ENCODE measurements around the gene IGF1R.

Gene IGF1R

DNA sequence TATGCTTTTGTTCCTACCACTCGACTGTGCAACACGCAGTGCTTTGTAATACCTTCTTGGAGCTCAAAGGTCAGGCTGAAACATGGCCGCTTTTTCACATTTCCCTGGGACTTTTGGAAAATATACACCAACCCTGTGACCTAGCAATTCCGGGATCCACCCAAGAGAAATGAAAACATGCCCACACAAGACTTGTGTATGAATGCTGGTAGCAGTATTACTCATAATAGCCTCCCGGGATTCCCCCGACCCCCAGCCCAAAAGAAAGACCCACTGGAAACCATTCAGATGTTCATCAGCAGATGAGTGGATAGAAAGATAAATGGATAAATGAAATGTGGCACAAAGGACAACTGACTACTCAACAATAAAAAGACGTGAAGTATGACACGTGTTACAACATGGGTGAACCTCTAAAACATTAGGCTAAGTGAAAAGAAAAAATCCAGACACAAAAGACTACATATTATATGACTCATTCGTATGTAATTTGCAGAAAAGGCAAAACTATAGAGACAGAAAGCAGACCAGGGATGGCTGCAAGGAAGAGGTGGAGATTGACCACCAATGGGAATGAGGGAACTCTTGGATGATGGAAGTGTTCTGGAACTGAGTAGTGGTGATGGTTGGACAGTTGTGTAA is 255.2 kb downstream of the IGF1R start:
- DNase-seq (ENCODE audit: low read depth in 3 of 3, low spot score in 1 of 3), result no peak

DNA sequence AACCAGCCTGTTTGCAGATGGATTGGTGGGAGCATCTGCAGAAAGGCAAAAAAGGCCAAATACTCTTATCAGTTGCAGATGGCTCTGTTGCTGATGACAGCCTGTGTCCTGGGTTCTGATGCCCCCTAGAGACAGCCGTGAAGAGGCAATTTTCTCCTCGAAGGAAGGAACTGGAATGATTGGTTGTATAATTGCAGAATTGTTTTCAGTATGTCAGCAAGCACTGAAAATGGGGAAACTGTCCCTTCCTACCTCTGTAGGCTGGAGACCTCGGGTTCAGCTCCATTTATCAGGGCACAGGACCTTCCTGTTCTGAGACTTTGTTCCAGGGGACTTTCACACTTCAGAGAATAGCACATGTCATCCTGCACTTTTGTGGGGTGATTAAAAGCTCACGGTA is 256.2 kb downstream of the IGF1R start:
- DNase-seq (ENCODE audit: low read depth in 3 of 3, low spot score in 1 of 3), result no peak

DNA sequence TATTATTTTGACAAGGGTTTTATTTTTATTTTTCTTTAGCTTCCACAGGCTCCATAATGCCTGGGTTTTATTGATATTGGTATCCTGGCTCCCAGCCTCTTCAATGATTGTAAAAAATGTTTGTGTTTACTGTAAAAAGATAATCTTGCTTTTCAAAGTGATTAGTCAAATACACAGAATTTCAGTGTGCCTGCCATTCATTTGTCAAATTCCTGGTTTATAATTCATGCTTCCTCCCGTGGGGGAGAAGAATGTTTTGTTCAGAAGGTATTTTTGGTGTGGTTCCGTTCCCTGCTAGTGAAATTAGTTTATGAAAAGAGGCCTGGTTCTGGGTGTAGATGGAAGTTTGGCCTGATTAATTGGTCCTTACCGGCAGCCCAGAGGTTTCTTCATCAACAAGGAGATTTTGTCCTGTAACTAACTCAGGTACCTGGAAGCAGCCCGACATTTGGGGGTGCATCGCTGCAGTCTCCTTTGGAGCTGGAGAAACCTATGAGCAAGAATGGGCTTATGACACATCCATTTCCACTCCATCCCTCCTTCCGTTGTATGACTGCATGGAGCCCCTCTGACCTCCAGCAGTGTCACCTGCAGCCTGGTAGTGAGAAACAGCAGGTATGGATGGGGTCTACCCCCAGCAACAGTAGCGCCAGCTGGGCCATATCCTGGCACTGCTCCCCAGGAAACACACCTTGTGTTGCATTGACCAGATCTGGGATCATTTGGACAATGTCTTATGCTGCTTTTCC is 257.8 kb downstream of the IGF1R start:
- no peak for DNase-seq (ENCODE audit: low read depth in 3 of 3, low spot score in 1 of 3)

DNA sequence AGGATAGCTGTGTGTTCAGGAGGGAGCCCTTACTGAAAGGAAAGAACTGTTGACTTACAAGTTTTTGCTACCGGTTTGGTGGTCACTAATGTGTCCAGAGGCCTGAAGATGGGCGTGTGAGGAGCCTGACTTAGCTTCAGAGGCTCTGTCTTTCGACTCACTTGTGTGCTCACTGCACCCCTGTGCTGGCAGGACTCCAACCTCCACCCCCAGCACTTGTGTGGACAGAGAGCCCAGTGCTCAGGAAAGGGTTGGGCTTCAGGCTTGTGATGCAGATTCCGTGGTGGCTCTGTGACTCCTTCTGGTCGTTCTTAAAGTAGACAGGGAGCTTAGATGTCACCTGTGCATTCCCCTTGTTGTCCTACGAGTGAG is 258.4 kb downstream of the IGF1R start:
- DNase-seq (ENCODE audit: low read depth in 3 of 3, low spot score in 1 of 3), result no peak

DNA sequence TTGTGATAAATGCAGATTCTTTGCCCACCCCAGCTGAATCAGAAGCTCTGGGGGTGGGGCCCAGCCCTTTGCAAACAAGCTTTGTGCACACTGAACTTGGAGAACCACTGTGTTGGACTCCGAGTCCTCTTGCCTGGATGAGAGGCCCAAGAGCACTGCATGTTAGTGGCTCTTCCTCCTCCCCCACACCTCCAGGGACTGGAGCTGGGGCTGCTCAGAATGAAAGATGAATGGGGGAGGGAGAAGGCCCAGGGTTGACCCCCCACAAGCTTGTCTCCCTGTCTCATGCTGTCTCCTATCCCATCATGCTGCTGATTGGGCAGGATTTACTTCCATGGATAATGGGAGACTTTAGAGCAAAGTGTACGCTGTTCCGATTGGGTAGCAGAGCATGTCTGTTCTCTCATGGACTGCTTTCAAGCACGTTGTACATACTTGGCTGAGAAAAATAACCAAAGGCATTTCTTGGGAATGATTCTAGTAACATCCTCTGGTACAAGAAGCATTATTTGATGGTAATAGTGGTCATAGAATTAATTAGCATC is 259.7 kb downstream of the IGF1R start:
- DNase-seq (ENCODE audit: low read depth in 3 of 3, low spot score in 1 of 3), result no peak

GRCh38 chr15:98909968-98910885 is 261.9 kb downstream of the IGF1R start:
- no peak for DNase-seq (ENCODE audit: low read depth in 3 of 3, low spot score in 1 of 3)

GRCh38 chr15:98914626-98915025 is 266.3 kb downstream of the IGF1R start:
- no peak for DNase-seq (ENCODE audit: low read depth in 3 of 3, low spot score in 1 of 3)

GRCh38 chr15:98916826-98917225 is 268.5 kb downstream of the IGF1R start:
- no peak for DNase-seq (ENCODE audit: low read depth in 3 of 3, low spot score in 1 of 3)

DNA sequence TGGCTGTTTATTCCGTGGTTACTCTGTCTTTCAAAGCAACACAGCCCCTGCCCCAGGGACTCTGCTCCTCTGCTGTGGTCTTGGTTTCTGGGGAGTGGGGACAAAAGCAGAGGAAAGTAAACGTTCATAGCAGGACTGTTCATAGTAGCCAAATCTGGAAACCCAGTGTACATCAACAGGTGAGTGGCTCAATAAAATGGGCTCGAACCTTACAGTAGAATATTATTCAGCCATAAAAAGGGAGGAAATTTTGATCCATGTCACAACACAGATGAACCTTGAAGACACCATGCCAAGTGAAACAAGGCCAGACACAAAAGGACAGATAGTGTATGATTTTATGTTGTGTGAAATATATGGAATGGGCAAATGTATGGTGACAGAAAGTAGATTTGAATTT is 269.1 kb downstream of the IGF1R start:
- DNase-seq (ENCODE audit: low read depth in 3 of 3, low spot score in 1 of 3), result no peak

- DNase-seq (ENCODE audit: low read depth in 3 of 3, low spot score in 1 of 3), result no peak
Measured at GRCh38 chr15:98920091-98920880, 271.9 kb downstream of the IGF1R start.

GRCh38 chr15:98923171-98923570 is 274.8 kb downstream of the IGF1R start:
- DNase-seq (ENCODE audit: low read depth in 3 of 3, low spot score in 1 of 3), result no peak

GRCh38 chr15:98923579-98923978 is 275.2 kb downstream of the IGF1R start:
- no peak for DNase-seq (ENCODE audit: low read depth in 3 of 3, low spot score in 1 of 3)

- no peak for DNase-seq (ENCODE audit: low read depth in 3 of 3, low spot score in 1 of 3)
Measured at GRCh38 chr15:98924401-98925049, 276.2 kb downstream of the IGF1R start.

GRCh38 chr15:98926236-98926635 is 277.9 kb downstream of the IGF1R start:
- no peak for DNase-seq (ENCODE audit: low read depth in 3 of 3, low spot score in 1 of 3)

DNA sequence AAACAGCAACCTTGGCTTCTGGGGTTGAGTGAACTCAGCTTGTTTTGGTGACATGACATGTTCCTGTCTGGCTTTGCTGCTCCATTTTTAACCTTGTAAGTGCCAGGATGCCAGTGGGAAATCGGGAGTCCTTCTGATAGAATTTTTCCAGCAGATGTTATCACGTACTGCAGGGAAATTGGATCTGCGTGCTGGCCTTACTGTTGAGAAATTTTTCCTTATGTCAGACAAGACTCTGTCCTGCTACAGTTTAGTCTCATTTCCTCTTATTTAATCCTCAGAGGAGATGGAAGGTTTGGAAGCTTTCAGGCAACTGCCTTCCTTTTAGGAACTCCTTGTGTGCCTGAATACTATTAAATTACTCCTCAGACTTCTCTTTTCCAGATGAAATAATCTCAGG is 278.7 kb downstream of the IGF1R start:
- DNase-seq (ENCODE audit: low read depth in 3 of 3, low spot score in 1 of 3), result no peak

GRCh38 chr15:98927996-98928395 is 279.7 kb downstream of the IGF1R start:
- DNase-seq (ENCODE audit: low read depth in 3 of 3, low spot score in 1 of 3), result no peak

GRCh38 chr15:98930576-98930975 is 282.2 kb downstream of the IGF1R start:
- no peak for DNase-seq (ENCODE audit: low read depth in 3 of 3, low spot score in 1 of 3)

- DNase-seq (ENCODE audit: low read depth in 3 of 3, low spot score in 1 of 3), result no peak
Measured at GRCh38 chr15:98931004-98931403, 282.7 kb downstream of the IGF1R start.

DNA sequence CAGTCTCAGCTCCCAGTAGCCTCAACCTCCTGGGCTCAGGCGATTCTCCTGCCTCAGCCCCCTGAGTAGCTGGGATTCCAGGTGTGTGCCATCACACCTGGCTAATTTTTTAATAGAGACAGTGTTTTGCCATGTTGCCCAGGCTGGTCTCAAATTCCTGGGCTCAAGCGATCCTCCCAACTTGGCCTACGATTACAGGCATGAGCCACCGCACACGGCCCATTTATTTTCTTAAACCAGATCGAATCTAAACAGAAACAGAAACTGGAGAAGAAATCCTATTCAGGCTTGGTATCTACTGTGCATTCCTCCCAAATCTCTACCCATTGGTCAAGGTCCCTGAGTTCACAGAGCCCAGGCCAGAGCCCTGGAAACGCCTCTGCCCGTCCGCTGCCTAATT is 285.1 kb downstream of the IGF1R start:
- no peak for DNase-seq (ENCODE audit: low read depth in 3 of 3, low spot score in 1 of 3)

GRCh38 chr15:98935736-98936135 is 287.4 kb downstream of the IGF1R start:
- DNase-seq (ENCODE audit: low read depth in 3 of 3, low spot score in 1 of 3), result no peak

Data from stimulated activated CD4-positive, alpha-beta T cell treated with anti-CD3 and anti-CD28 coated beads, TNF-alpha, amount 100 ng/mL, for 1 hour (primary cell).